H1 (cell line): Measurements from ENCODE around the gene RTN4RL1. TPM values are rescaled to one million over a fixed set of nuclear protein-coding genes. Genes with fewer than 3 reads are reported as not detected.

Experiments
- BACH1 ChIP-seq: IDR thresholded peaks from 2 replicates; pipeline ENCODE4 v1.6.1; 2012; ENCODE audit warnings: low read length, improper control_type of control experiment
- CTBP2 ChIP-seq: IDR thresholded peaks from 2 replicates; pipeline ENCODE4 v1.7.0; 2011; ENCODE audit warnings: borderline replicate concordance, mild to moderate bottlenecking, moderate library complexity, mixed read lengths, low read length; ENCODE audit not compliant: insufficient read depth, insufficient read length
- GABPA ChIP-seq: IDR thresholded peaks from 2 replicates; pipeline ENCODE4 v1.6.1; 2011; ENCODE audit warnings: mild to moderate bottlenecking, low read length, moderate library complexity, borderline replicate concordance; ENCODE audit not compliant: insufficient read depth
- JUN ChIP-seq: IDR thresholded peaks from 2 replicates; pipeline ENCODE4 v1.6.1; 2011; ENCODE audit warnings: low read depth, mild to moderate bottlenecking, improper control_type of control experiment, low read length
- SIX5 ChIP-seq: IDR thresholded peaks from 2 replicates; pipeline ENCODE4 v1.6.1; 2011; ENCODE audit warnings: mild to moderate bottlenecking, low read depth, low read length
- ZNF274 ChIP-seq: IDR thresholded peaks from 2 replicates; pipeline ENCODE4 v1.7.0; 2012; ENCODE audit warnings: low read length, borderline replicate concordance; ENCODE audit errors: extremely low read depth
- polyA plus RNA-seq, 7 experiments: library from polyadenylated mRNA; depleted of rRNA in 3 of 7; stranded (reverse) in 5 of 7; unstranded in 2 of 7; fragments of >200 nt in 5 of 7; fragments of 200-250 nt in 2 of 7; gene quantifications; 1 replicate in 5 of 7; 2 replicates in 1 of 7; 4 replicates in 1 of 7; pipeline versions ENCODE4 v1.2.1 to v1.2.3, GENCODE V29; 2011 to 2013; ENCODE audit warnings: missing spikeins in 2 of 7, mixed read lengths in 2 of 7
- total RNA-seq: library from RNA; stranded (reverse); fragmentation: NEBNext Ultra II Directional; extraction: Animal tissue kit (Norgen Biotek cat#: 25700); gene quantifications from 2 replicates; pipeline ENCODE4 v1.2.1, GENCODE V29; 2021

Gene RTN4RL1
- total and polyA plus RNA-seq, 2 of the 8 experiments (the other 6 are each of a cell fraction or from before 2014, with no cell fraction given): 0.09 TPM; not detected in 1

- no peak for TF ChIP-seq CTBP2
- no peak for TF ChIP-seq SIX5
- TF ChIP-seq BACH1: no peak
- TF ChIP-seq ZNF274: no peak
- no peak for TF ChIP-seq GABPA
- TF ChIP-seq JUN: no peak
These were observed 15.9 kb upstream of the RTN4RL1 start (continued) for GRCh38 chr17:2040942-2041560.
